HepG2 (cell line): Measurements from ENCODE around the gene NCOA1. TPM values are rescaled to one million over a fixed set of nuclear protein-coding genes. Genes with fewer than 3 reads are reported as not detected.

Source experiments
- ATAC-seq: fragments of 200-7000 bp; cut with Tn5 transposase; 3 replicates; pipeline ENCODE4 v1.9.1; 2020; ENCODE audit warnings: mild to moderate bottlenecking, moderate library complexity
- BruUV-seq: library from RNA; stranded (reverse); fragments of 400-500 nt; replicated peaks from 2 replicates; lab custom pipeline; 2021; lab: Mats Ljungman, UMichigan
- CTCF ChIA-PET: fragments of 300-600 bp; formaldehyde crosslinking; extraction: SDS; loops from one replicate; lab custom pipeline; 2021; ENCODE audit warnings: low total read pairs, inconsistent platforms, low intra/inter-chr PET ratio; lab: Yijun Ruan, JAX
- POLR2A ChIA-PET: fragments of 350-600 bp; sonication (Branson Sonifier 250); formaldehyde crosslinking; loops from one replicate; lab custom pipeline; 2020; ENCODE audit warnings: antibody characterized with exemption, inconsistent platforms; lab: Yijun Ruan, JAX
- DNase-seq: peaks from one replicate; pipeline ENCODE4 v3.0.0-alpha.2; 2015; ENCODE audit warnings: low spot score
- FAIRE-seq: peaks from 3 replicates; lab custom pipeline; 2011; peaks lifted over from hg19 to GRCh38; lab: Jason Lieb, UNC
- H2AFZ ChIP-seq: one replicate; pipeline ENCODE4 v1.6.1; 2011; ENCODE audit warnings: low read length, inconsistent platforms
- H3K27ac ChIP-seq: fragments of 300-600 bp; 3 replicates; pipeline ENCODE4 v1.8.0; 2011; ENCODE audit warnings: mixed run types, mild to moderate bottlenecking, mixed read lengths, low read length, inconsistent platforms; ENCODE audit not compliant: insufficient read depth; ENCODE audit errors: extremely low read length
- H3K27me3 ChIP-seq, 2 experiments: fragments of 200-600 bp in 1 of 2; 2 replicates in 1 of 2; 3 replicates in 1 of 2; pipeline versions ENCODE4 v1.6.0 to v1.8.0; 2011; ENCODE audit warnings: low read length in 2 of 2, mild to moderate bottlenecking in 2 of 2, moderate library complexity in 2 of 2, inconsistent platforms in 1 of 2; ENCODE audit not compliant: insufficient read depth in 2 of 2, control insufficient read depth in 1 of 2
- H3K36me3 ChIP-seq, 2 experiments: fragments of 200-600 bp in 1 of 2; replicated peaks in 1 of 2; 2 replicates in 1 of 2; 3 replicates in 1 of 2; pipeline versions ENCODE4 v1.5.1 to v1.8.0; 2011; ENCODE audit warnings: low read length in 2 of 2, inconsistent platforms in 1 of 2; ENCODE audit not compliant: insufficient read depth in 2 of 2, control insufficient read depth in 1 of 2
- H3K4me1 ChIP-seq: 2 replicates; pipeline ENCODE4 v1.5.1; 2012; ENCODE audit warnings: low read length, inconsistent platforms; ENCODE audit not compliant: insufficient read depth
- H3K4me2 ChIP-seq: 2 replicates; pipeline ENCODE4 v1.6.0; 2011; ENCODE audit warnings: low read depth, low read length, inconsistent platforms
- H3K4me3 ChIP-seq, 3 experiments: fragments of 200-600 bp in 1 of 3; sonication (generic), shearing (Covaris generic) in 1 of 3; replicated peaks in 1 of 3; 2 replicates each; pipeline ENCODE4 v1.5.1; 2011 to 2016; ENCODE audit warnings: low read length in 3 of 3, inconsistent platforms in 2 of 3, low read depth in 2 of 3, mild to moderate bottlenecking in 2 of 3, control low read depth in 1 of 3, mixed read lengths in 1 of 3; ENCODE audit not compliant: insufficient read depth in 1 of 3
- H3K79me2 ChIP-seq: one replicate; pipeline ENCODE4 v1.6.1; 2011; ENCODE audit warnings: low read length, inconsistent platforms; ENCODE audit not compliant: insufficient read depth
- H3K9ac ChIP-seq: 2 replicates; pipeline ENCODE4 v1.6.0; 2011; ENCODE audit warnings: mild to moderate bottlenecking, low read depth, low read length, inconsistent platforms; ENCODE audit not compliant: insufficient read depth
- H3K9me3 ChIP-seq: 2 replicates; pipeline ENCODE4 v1.5.1; 2012; ENCODE audit warnings: mild to moderate bottlenecking, low read length
- H4K20me1 ChIP-seq: 2 replicates; pipeline ENCODE4 v1.6.0; 2011; ENCODE audit warnings: inconsistent platforms, mild to moderate bottlenecking, low read length, moderate library complexity; ENCODE audit not compliant: insufficient read depth
- FOXM1 ChIP-seq: sonication (generic); formaldehyde crosslinking; IDR thresholded peaks from 2 replicates; pipeline ENCODE4 v1.5.0; 2020; ENCODE audit warnings: missing genetic modification reagents
- MIXL1 ChIP-seq: IDR thresholded peaks from 2 replicates; pipeline ENCODE4 v1.6.1; 2016
- ZNF33A ChIP-seq: sonication (generic); formaldehyde crosslinking; IDR thresholded peaks from 2 replicates; pipeline ENCODE4 v1.5.1; 2020; ENCODE audit warnings: missing genetic modification reagents, mild to moderate bottlenecking, moderate library complexity, borderline replicate concordance
- ZNF460 ChIP-seq: sonication (generic); formaldehyde crosslinking; IDR thresholded peaks from 2 replicates; pipeline ENCODE4 v1.5.1; 2020; ENCODE audit warnings: missing genetic modification reagents, mild to moderate bottlenecking, borderline replicate concordance
- WGBS: methylation state at CpG from one replicate; pipeline ENCODE4 v1.1.6; 2017; ENCODE audit warnings: low lambda C conversion rate; 5-methylcytosine and 5-hydroxymethylcytosine counted together
- in situ Hi-C: cut with HindIII; loops from 2 replicates; pipeline ENCODE4 v1.10.0; 2017; ENCODE audit warnings: low pct_unique_long_range_greater_than_20kb; ENCODE audit not compliant: extremely low pct_ligation_motif_present
- intact Hi-C: fragments of 100-400 bp; cut with micrococcal nuclease; formaldehyde crosslinking; loops from one replicate; pipeline ENCODE4 v1.10.0; 2022; ENCODE audit not compliant: unreplicated experiment
- polyA plus RNA-seq, 8 experiments: library from polyadenylated mRNA; depleted of rRNA in 3 of 8; stranded (reverse) in 7 of 8; unstranded in 1 of 8; fragments of >200 nt; fragmentation: Illumina TruSeq in 4 of 8; extraction: Trizol in 4 of 8; gene quantifications; 2 replicates each; pipeline versions ENCODE4 v1.2.1 to v1.2.3, GENCODE V29; 2011 to 2016; ENCODE audit warnings: low read depth in 4 of 8, missing spikeins in 1 of 8, mixed read lengths in 1 of 8; ENCODE audit not compliant: insufficient read depth in 1 of 8
- total RNA-seq, 5 experiments: library from RNA; depleted of rRNA; stranded (reverse); fragments of >200 nt; fragmentation: Illumina TruSeq; extraction: Trizol; gene quantifications; 2 replicates each; pipeline ENCODE4 v1.2.3, GENCODE V29; 2016; ENCODE audit warnings: low read depth in 1 of 5
- TF ChIP-seq, protein P1 (sequence below): fragments of 450-650 bp; IDR thresholded peaks from 2 replicates; pipeline ENCODE4 v1.6.1; 2017; ENCODE audit warnings: mild to moderate bottlenecking
- TF ChIP-seq, protein P2 (sequence below): sonication (generic); formaldehyde crosslinking; IDR thresholded peaks from 2 replicates; pipeline ENCODE4 v1.8.1; 2023; ENCODE audit warnings: mild to moderate bottlenecking, missing genetic modification reagents
- TF ChIP-seq, protein P3 (sequence below): IDR thresholded peaks from 2 replicates; pipeline ENCODE4 v1.6.1; 2016

The NCOA1 gene
- total and polyA plus RNA-seq, 2 of the 13 experiments (the other 11 are each of a cell fraction or from before 2014, with no cell fraction given), result 10.0 to 10.4 TPM

DNA sequence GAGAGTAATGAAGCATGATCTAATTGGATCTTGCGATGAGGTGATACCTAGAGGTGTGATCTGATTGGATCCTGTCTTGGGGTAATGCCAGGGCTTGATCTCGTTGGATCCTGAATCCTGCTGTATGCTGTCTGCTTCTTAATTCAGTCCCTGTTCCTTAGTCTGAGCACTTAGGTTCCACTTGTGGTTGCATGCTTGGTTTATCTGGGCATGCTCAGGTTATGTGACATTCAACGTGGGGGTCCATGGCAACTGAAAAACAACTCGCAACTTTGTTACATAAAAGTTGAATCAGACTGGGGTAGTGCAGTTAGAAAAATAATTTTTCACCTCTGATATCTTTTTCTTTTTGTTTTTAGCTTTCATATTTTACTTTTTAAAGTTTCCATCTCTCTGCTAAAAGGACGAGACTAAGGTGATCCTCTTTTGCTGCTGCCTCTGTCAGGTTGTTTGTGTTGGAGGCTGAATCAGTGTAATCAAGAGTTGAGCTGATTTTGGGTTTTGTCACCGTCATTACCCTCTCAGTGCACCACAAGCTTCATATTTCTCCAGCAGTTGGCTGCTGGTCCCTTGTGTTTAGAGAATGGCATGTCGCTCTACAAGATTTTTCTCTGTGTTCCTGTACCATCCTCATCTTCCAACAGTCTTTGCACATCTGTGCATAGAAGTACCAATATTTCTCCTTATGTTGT lies 67.9 kb downstream of the NCOA1 start:
- H3K4me2 ChIP-seq, result no peak overlapping the region
- WGBS, result 81% methylated on average over 7 of the region's 7 CpGs
- no peaks in the 10 kb centered on the region for H3K9me3 ChIP-seq
- no peak overlapping the region for H3K9ac ChIP-seq
- H3K79me2 ChIP-seq, result no peaks in the 10 kb centered on the region
- no TSS peak for BruUV-seq
- no peak overlapping the region for H3K4me3 ChIP-seq
- H3K4me1 ChIP-seq, result no peaks in the 10 kb centered on the region
- ATAC-seq, result no peak
- intact Hi-C loops, result no loop called here
- ChIA-PET POLR2A (no interaction called here), CTCF (no interaction called here)
- H4K20me1 ChIP-seq, result no peaks in the 10 kb centered on the region
- H3K27ac ChIP-seq, result no peak overlapping the region
- H3K27me3 ChIP-seq, result no peaks in the 10 kb centered on the region
- H3K36me3 ChIP-seq, result no peaks in the 10 kb centered on the region
- TF ChIP-seq ZNF33A, result no peak
- no peak for TF ChIP-seq ZNF460 (CRISPR knock-in tag)
- TF ChIP-seq, protein P1, sequence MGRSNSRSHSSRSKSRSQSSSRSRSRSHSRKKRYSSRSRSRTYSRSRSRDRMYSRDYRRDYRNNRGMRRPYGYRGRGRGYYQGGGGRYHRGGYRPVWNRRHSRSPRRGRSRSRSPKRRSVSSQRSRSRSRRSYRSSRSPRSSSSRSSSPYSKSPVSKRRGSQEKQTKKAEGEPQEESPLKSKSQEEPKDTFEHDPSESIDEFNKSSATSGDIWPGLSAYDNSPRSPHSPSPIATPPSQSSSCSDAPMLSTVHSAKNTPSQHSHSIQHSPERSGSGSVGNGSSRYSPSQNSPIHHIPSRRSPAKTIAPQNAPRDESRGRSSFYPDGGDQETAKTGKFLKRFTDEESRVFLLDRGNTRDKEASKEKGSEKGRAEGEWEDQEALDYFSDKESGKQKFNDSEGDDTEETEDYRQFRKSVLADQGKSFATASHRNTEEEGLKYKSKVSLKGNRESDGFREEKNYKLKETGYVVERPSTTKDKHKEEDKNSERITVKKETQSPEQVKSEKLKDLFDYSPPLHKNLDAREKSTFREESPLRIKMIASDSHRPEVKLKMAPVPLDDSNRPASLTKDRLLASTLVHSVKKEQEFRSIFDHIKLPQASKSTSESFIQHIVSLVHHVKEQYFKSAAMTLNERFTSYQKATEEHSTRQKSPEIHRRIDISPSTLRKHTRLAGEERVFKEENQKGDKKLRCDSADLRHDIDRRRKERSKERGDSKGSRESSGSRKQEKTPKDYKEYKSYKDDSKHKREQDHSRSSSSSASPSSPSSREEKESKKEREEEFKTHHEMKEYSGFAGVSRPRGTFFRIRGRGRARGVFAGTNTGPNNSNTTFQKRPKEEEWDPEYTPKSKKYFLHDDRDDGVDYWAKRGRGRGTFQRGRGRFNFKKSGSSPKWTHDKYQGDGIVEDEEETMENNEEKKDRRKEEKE, result no peak
- TF ChIP-seq FOXM1 (CRISPR knock-in tag), result no peak
- TF ChIP-seq, protein P2, sequence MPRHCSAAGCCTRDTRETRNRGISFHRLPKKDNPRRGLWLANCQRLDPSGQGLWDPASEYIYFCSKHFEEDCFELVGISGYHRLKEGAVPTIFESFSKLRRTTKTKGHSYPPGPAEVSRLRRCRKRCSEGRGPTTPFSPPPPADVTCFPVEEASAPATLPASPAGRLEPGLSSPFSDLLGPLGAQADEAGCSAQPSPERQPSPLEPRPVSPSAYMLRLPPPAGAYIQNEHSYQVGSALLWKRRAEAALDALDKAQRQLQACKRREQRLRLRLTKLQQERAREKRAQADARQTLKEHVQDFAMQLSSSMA (CRISPR knock-in tag), result no peak
- TF ChIP-seq MIXL1, result no peak
- TF ChIP-seq, protein P3, sequence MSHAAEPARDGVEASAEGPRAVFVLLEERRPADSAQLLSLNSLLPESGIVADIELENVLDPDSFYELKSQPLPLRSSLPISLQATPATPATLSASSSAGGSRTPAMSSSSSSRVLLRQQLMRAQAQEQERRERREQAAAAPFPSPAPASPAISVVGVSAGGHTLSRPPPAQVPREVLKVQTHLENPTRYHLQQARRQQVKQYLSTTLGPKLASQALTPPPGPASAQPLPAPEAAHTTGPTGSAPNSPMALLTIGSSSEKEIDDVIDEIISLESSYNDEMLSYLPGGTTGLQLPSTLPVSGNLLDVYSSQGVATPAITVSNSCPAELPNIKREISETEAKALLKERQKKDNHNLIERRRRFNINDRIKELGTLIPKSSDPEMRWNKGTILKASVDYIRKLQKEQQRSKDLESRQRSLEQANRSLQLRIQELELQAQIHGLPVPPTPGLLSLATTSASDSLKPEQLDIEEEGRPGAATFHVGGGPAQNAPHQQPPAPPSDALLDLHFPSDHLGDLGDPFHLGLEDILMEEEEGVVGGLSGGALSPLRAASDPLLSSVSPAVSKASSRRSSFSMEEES (CRISPR knock-in tag), result no peak
- in situ Hi-C loops, result no loop called here
- H2AFZ ChIP-seq, result no peak overlapping the region
- DNase-seq, result no peak
- FAIRE-seq, result no peak
